ENCODE data around the gene SENP8.

GRCh38 chr15:72162569-72162968 is 44.4 kb downstream of the SENP8 start:
- TF ChIP-seq, protein P1, sequence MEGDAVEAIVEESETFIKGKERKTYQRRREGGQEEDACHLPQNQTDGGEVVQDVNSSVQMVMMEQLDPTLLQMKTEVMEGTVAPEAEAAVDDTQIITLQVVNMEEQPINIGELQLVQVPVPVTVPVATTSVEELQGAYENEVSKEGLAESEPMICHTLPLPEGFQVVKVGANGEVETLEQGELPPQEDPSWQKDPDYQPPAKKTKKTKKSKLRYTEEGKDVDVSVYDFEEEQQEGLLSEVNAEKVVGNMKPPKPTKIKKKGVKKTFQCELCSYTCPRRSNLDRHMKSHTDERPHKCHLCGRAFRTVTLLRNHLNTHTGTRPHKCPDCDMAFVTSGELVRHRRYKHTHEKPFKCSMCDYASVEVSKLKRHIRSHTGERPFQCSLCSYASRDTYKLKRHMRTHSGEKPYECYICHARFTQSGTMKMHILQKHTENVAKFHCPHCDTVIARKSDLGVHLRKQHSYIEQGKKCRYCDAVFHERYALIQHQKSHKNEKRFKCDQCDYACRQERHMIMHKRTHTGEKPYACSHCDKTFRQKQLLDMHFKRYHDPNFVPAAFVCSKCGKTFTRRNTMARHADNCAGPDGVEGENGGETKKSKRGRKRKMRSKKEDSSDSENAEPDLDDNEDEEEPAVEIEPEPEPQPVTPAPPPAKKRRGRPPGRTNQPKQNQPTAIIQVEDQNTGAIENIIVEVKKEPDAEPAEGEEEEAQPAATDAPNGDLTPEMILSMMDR (IDR thresholded peaks at IDR 0.05) = no peak
- TF ChIP-seq POLR2A (IDR thresholded peaks at IDR 0.05) = no peak

Measured in testis (tissue), 2 donors.